Renal cortex interstitium (tissue), 11 donors: Measurements from ENCODE around the gene PRKAB2. TPM values are rescaled to one million over a fixed set of nuclear protein-coding genes. Genes with fewer than 3 reads are reported as not detected.
"Not testable (repeated sequence)": the region's sequence is repeated elsewhere in the genome, so short reads cannot be mapped to it uniquely, and the experiment has no call there.

Experiments
- DNase-seq, 11 donors: peaks; one replicate each; pipeline ENCODE4 v3.0.0-alpha.2; 2013; ENCODE audit warnings: low read depth in 9 of 11, low spot score in 4 of 11; ENCODE audit errors: extremely low read depth in 1 of 11
- polyA plus RNA-seq, 3 donors: library from polyadenylated mRNA; unstranded; fragments of 120-200 nt; gene quantifications; one replicate each; pipeline ENCODE4 v1.2.1, GENCODE V29; 2013; ENCODE audit not compliant: insufficient read length in 3 of 3

PRKAB2 gene
- polyA plus RNA-seq, 3 donors: 22.5 to 25.5 (median 24.4) TPM

DNA sequence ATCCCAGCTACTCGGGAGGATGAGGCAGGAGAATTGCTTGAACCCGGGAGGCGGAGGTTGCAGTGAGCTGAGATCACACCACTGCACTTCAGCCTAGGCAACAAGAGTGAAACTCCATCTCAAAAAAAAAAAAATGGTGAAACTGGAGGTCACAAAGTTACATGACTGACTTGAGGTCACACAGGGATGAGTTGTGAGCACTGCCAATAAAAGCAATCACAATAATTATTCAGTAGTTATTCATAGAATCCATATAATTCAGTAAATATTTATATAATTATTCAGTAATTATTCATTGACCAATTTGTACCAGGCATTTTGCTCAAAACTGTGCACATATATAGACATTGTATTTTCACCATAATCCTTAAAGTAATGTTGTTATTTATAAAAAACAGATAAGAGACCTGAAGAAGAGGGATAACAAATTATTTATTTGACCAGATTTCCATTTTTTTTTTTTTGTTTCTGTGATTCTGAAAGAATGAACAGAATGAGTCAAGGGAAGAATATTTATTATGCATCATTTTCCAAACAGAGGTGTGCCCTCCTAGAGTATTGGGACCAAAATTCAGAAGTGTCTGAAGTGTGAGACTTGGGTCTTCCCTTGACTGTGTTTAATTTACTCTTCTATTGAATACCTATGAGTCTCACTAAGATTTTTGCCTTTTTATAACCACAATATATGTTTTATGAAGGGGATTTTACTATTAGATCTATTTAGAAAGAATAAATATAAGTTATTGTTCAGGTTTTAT lies 43.0 kb downstream of the PRKAB2 start:
- no peak for DNase-seq

DNA sequence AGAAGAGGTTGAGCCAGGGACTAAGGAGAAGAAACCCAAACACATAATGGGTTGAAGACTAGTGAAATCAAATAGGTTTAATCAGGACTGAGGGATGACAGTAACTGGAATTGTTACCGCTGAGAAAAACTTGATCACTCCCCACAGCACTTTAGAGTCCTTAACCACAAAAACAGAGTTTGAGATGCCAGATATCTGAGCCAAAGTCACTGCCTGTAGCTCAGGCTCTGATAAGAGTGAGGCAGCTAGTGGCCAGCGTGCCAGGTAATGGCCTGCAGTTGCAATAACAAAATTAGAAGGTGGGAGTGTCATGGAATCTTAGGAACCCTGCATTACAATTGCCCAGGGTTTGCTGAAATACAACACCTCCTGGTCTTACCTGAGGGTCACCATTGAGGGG lies 48.0 kb downstream of the PRKAB2 start:
- DNase-seq: no peak

DNA sequence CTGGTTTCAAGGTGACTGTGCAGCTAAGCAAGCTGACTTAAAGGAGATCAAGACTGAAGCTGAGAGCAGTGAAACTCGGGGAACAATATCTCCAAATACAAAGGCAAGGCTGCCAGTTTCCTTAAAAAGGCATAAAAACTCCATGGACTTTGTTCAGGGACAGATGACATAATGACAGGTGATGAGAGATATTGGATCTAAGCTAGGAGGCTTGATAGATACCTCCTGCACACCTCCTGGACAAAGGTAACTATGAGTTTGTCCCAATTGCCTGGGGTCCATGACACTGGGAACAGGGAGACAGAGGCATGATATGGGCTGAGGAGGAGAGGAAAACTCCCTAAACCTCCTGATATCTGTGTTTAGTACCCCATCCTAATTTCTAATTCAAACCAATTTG lies 55.2 kb downstream of the PRKAB2 start:
- no peak for DNase-seq

DNA sequence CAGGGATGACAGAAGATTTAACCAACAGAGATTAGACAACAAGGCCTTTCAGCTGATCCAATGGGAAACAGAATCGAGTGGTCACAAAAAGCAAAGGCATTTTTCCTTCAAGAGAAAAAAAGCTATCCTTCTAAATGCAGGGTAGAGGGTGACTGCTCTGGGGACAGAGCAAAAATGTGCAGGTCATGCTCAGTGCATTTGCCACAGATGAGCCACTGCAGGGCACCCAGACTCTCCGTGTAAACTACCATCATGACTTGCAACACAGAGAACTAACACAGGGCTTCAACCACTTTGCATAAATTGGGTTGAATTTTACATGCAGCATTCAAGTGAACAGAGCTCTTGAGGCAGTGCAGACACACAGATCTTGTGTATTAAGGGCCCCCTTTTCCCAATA lies 56.8 kb downstream of the PRKAB2 start:
- DNase-seq: no peak

DNA sequence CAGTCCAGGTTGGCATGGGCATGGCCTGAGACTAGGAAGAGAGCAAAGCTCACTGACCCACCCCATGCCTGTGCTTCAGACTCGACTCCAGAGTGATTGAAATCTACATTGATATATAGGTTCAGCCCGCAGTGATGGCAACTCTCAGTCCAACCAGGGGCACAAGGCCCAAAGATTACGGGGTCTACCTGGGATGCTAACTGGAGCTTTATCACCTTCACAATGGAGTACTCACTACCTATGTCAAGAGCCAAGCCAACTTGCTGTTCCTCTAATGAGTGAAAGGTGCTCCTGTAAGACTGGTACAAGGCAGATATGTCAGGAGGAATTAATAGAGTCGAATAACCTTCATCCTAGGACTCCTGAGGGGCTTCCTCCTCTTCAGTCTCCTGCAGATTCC lies 57.2 kb downstream of the PRKAB2 start:
- not testable (repeated sequence) for DNase-seq

DNA sequence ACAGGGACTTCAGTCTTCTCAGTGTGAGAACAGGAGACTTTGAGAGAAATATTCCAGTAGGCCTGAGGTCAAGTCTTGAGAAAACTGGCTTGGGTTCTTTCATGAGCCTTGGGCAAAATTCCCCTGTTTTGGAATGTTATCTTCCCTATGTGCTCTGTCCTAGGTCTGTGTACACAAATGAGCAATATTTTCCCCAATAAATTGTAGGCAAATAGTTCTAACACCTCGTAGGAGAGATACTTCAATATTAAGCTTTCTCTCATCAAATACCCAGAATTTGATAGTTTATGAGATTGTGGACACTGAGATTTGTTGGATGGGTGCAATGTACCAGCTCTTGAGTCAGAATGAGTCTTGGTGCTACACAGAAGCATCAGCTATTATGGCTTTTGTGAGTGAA lies 57.9 kb downstream of the PRKAB2 start:
- DNase-seq: not testable (repeated sequence)

DNA sequence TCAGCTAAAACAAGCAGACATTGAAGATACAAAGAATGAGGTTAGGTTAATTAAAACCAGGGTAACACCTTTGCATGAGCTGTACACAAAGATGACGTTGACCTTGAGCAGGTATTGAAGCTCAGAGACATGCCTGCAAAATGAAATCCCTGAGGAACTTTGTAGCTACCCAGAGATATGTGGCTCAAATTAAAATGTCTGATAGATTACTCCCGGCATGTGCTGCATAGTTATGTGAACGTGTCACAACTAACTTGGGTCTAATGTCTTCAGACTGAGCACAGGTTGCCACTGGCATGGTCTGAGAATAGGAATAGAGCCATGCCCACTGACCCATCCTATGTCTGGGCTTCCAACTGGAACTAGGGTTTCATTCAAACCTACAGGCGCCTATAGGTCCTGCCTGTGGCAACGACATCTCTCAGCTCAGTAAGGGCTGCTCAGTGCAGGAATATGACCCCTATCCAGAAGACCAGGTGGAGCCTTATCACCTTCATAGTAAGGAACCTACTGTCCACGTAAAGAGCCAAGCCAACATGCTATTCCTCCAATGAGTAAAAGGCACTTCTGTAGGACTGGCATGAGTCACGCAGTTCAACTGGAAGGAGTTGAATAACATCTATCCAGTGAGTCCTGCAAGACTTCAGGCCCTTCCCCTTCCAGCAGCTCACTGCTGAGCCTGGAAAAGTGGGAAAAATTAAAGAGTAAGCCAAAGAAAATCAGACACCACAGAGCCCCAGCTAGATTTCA lies 60.7 kb downstream of the PRKAB2 start:
- DNase-seq: no peak

DNA sequence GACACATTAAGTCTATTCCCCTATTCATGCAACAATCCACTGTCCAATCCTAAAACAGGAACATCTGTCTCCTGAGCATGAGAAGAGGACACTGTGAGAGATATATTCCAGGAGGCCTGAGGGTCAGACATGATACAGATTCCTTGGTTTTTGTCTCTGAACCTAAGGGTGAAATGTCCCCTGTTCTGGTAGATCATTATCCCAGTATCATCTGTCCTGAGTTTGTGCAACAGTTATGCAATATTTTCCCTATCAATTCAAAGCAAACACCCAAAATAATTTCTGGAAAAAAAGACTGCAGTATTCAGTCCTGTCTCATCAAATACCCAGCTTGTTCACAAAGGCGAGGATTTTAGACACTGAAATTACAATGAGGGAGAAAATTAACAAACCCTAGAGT lies 61.4 kb downstream of the PRKAB2 start:
- DNase-seq: no peak

DNA sequence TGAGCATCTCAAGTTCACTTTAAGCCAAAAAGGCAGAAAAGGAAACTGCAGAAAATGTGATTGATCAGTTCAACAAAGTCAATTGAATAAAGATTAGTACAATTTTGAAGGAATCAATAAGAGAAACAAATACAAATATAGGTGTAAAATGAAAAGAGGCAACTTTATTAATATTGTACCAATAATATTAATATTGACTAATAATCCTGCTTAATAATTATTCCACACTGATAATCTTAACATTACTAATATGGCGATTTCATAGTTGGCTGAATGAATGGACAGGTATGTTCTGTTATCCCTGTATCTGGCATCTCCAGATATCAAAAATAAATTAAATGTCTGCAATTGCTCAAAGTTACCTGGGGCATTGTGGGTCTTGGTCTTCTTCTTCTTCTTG lies 61.8 kb downstream of the PRKAB2 start:
- DNase-seq: no peak

DNA sequence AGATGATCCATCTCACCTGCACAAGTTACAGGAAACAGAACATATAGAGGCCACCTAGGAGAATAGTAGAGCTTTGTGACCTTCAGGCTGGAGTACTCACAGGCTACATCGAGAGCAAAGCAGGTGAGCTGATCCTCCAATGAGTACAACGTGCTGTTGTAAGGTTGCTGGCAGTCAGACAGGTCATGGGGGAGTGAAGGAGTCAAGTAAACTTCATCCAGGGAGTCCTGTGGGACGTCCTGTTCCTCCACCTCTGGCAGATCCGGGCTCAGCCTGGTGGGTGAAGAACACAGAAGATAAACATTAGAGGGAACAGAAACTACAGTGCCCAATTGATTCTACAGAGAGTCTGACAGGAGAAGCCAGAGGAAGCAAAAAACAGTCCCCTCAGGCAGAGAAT lies 62.5 kb downstream of the PRKAB2 start:
- DNase-seq: no peak

DNA sequence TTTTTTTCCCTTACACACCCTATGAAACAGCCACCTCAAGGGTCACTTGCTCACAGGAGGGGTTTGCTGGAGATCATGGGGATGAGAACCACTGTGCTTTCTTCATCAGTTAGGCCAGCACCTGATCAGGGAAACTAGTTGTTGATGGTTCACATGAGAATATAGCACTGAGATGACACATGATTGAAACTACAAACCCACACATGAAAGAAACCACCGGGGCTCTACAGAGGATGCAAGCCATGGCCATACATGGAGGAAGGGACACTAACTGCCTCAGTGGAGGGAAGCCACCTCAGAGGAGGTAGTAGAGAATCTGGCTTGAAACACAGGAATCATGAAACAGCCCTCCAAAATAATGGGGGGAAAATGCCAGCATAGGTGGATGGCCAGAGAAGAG lies 63.2 kb downstream of the PRKAB2 start:
- no peak for DNase-seq

DNA sequence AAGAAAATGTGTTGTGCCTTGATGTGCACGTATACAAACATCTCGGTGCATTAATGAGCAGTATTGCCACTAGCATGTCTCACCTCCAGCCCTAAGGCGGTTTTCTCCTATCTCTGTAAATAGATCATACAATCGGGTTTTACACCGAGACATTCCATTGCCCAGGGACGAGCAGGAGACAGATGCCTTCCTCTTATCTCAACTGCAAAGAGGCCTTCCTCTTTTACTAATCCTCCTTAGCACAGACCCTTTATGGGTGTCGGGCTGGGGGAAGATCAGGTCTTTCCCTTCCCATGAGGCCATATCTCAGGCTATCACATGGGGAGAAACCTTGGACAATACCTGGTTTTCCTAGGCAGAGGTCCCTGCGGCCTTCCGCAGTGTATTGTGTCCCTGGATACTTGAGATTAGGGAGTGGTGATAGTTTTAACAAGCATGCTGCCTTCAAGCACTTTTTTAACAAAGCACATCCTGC lies 65.8 kb downstream of the PRKAB2 start:
- DNase-seq: not testable (repeated sequence)

DNA sequence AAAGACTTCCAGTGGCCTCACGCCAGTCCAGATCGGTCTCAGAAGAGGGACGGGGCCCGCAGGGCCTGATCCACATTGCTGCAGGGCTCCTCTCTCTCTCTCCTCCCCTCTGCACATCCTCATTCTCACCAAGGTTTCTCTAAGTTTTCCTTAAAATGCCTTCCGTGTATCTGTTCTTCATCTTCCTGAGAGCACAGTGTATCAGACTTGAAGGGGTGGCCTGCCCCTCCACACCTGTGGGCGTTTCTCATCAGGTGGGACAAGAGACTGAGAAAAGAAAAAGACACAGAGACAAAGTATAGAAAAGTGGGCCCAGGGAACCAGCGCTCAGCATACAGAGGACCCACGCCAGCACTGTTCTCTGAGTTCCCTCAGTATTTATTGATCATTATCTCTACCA lies 66.4 kb downstream of the PRKAB2 start:
- DNase-seq: no peak

Other genes with a start within 250 kb of the PRKAB2 start
- 10 to 100 TPM; 18.4 to 27.2 (median 24.5) TPM for gene NBPF12, start 234.1 kb downstream of the PRKAB2 start, polyA plus RNA-seq
- gene FMO5, start 52.9 kb upstream of the PRKAB2 start, polyA plus RNA-seq: 1 to 10 TPM; 6.5 to 9.3 (median 8.2) TPM
- 10 to 100 TPM; 41.4 to 57.3 (median 54.1) TPM for gene CHD1L, start 70.2 kb upstream of the PRKAB2 start, polyA plus RNA-seq